Thyroid gland (tissue), 4 donors: Measurements from ENCODE around the gene P2RX4. TPM values are rescaled to one million over a fixed set of nuclear protein-coding genes. Genes with fewer than 3 reads are reported as not detected.

ENCODE experiments used
- DNase-seq, 2 donors: peaks; one replicate each; pipeline ENCODE4 v3.0.0-alpha.2; 2019
- H3K27ac ChIP-seq, 3 donors: fragments of 200-600 bp; sonication (generic); 1 replicate in 2 of 3; 2 replicates in 1 of 3; pipeline ENCODE4 v1.5.1; 2016 to 2019; ENCODE audit warnings: mild to moderate bottlenecking in 1 of 3, moderate library complexity in 1 of 3
- H3K27me3 ChIP-seq: fragments of 200-600 bp; sonication (generic); one replicate; pipeline ENCODE4 v1.5.1; 2019
- H3K36me3 ChIP-seq, 2 donors: fragments of 200-600 bp; sonication (generic); one replicate each; pipeline ENCODE4 v1.5.1; 2016 to 2019
- H3K4me1 ChIP-seq, 2 donors: fragments of 200-600 bp; sonication (generic); one replicate each; pipeline ENCODE4 v1.5.1; 2017 to 2019
- H3K4me3 ChIP-seq, 3 donors: fragments of 200-600 bp; sonication (generic); replicated peaks in 1 of 3; 1 replicate in 2 of 3; 2 replicates in 1 of 3; pipeline ENCODE4 v1.5.1; 2016; ENCODE audit warnings: mild to moderate bottlenecking in 1 of 3
- H3K9me3 ChIP-seq: fragments of 200-600 bp; sonication (generic); one replicate; pipeline ENCODE4 v1.5.1; 2017
- CTCF ChIP-seq, 6 experiments: fragments of 200-600 bp in 3 of 6; fragments of 450-650 bp in 3 of 6; sonication (generic) in 3 of 6; IDR thresholded peaks; one replicate each; pipeline ENCODE4 v1.5.1; 2016 to 2019; ENCODE audit warnings: antibody characterized with exemption in 6 of 6, mild to moderate bottlenecking in 2 of 6, inconsistent platforms in 1 of 6, moderate library complexity in 1 of 6
- POLR2A ChIP-seq, 2 donors: fragments of 450-650 bp; IDR thresholded peaks; one replicate each; pipeline ENCODE4 v1.6.1; 2017; ENCODE audit warnings: antibody characterized with exemption in 2 of 2, mild to moderate bottlenecking in 2 of 2, moderate library complexity in 1 of 2
- WGBS, 2 donors: methylation state at CpG; one replicate each; pipeline ENCODE4 v1.1.5; 2017; 5-methylcytosine and 5-hydroxymethylcytosine counted together
- intact Hi-C: fragments of 100-400 bp; cut with DNase I; formaldehyde crosslinking; loops from one replicate; pipeline ENCODE4 v1.15.1; 2023
- total RNA-seq, 4 donors: library from RNA; depleted of rRNA; stranded (reverse); fragments of >200 nt; gene quantifications; one replicate each; pipeline ENCODE4 v1.2.3, GENCODE V29; 2016

P2RX4 gene
- total RNA-seq, 4 donors from 2014 or later: 36.8 to 87.3 (median 56.1) TPM

- no peak for TF ChIP-seq CTCF (IDR thresholded peaks at IDR 0.05)
- no peak for TF ChIP-seq POLR2A (IDR thresholded peaks at IDR 0.05)
- no peak for DNase-seq
- no peaks in the 10 kb centered on the region for H3K4me1 ChIP-seq
- H3K27me3 ChIP-seq: no peaks in the 10 kb centered on the region
- intact Hi-C loops: no loop called here
- WGBS, 2 donors: 33 to 50% methylated on average over 1 of the region's 1 CpG
- no peak overlapping the region for H3K27ac ChIP-seq
- no peaks in the 10 kb centered on the region for H3K9me3 ChIP-seq
- H3K36me3 ChIP-seq: no peaks in the 10 kb centered on the region
- H3K4me3 ChIP-seq: no peak overlapping the region
These were observed 43.6 kb upstream of the P2RX4 start for GRCh38 chr12:121166356-121166755.

GRCh38 chr12:121167232-121167820, 42.6 kb upstream of the P2RX4 start:
- Histone ChIP-seq H3K36me3 (no peaks in the 10 kb centered on the region), H3K4me1 (no peaks in the 10 kb centered on the region), H3K9me3 (no peaks in the 10 kb centered on the region), H3K4me3 (no peak overlapping the region), H3K27ac (no peak overlapping the region), H3K27me3 (no peaks in the 10 kb centered on the region)
- WGBS, 2 donors: 83 to 84% methylated on average over 14 of the region's 14 CpGs
- intact Hi-C loops: no loop called here
- TF ChIP-seq POLR2A (IDR thresholded peaks at IDR 0.05) (no peak), CTCF (IDR thresholded peaks at IDR 0.05) (no peak)
- DNase-seq: no peak

- WGBS, 2 donors: 88 to 94% methylated on average over 3 of the region's 3 CpGs
These were observed 42.0 kb upstream of the P2RX4 start for GRCh38 chr12:121167951-121168350.

DNA sequence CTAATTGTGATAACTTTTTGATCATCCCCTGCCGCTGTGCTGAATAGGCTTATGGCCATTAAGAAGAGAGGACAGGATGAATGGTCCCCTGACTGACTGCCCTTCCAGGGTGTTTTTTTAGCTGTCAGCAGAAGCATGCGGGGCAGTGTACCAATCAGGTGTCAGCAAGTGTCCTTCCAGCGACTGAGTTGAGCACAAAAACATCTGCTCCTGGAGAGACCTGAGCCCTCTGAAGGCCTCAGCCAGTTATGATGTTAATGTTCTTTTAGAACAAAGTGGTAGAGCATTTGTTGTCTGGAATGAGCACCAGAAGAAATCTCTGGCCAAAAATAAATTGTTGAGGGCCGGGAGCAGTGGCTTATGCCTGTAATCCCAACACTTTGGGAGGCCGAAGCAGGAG, 39.8 kb upstream of the P2RX4 start:
- WGBS, 2 donors: 83 to 85% methylated on average over 5 of the region's 5 CpGs
- TF ChIP-seq CTCF (IDR thresholded peaks at IDR 0.05) (no peak), POLR2A (IDR thresholded peaks at IDR 0.05) (no peak)
- Histone ChIP-seq H3K27me3 (no peaks in the 10 kb centered on the region), H3K4me1 (no peaks in the 10 kb centered on the region), H3K27ac (no peak overlapping the region), H3K36me3 (no peaks in the 10 kb centered on the region), H3K9me3 (no peaks in the 10 kb centered on the region), H3K4me3 (no peak overlapping the region)
- no peak for DNase-seq
- intact Hi-C loops: no loop called here

More at GRCh38 chr12:121167951-121168350, 42.0 kb upstream of the P2RX4 start:
- H3K27ac ChIP-seq: no peak overlapping the region
- intact Hi-C loops: no loop called here
- H3K4me3 ChIP-seq: no peak overlapping the region
- H3K36me3 ChIP-seq: no peaks in the 10 kb centered on the region
- TF ChIP-seq CTCF (IDR thresholded peaks at IDR 0.05): no peak
- no peak for TF ChIP-seq POLR2A (IDR thresholded peaks at IDR 0.05)
- H3K27me3 ChIP-seq: no peaks in the 10 kb centered on the region
- no peak for DNase-seq
- no peaks in the 10 kb centered on the region for H3K9me3 ChIP-seq
- no peaks in the 10 kb centered on the region for H3K4me1 ChIP-seq

- WGBS, 2 donors: 87 to 89% methylated on average over 14 of the region's 14 CpGs
- DNase-seq: no peak
- Histone ChIP-seq H3K4me1 (no peaks in the 10 kb centered on the region), H3K27ac (no peak overlapping the region), H3K9me3 (no peaks in the 10 kb centered on the region), H3K27me3 (no peaks in the 10 kb centered on the region), H3K36me3 (no peaks in the 10 kb centered on the region), H3K4me3 (no peak overlapping the region)
- intact Hi-C loops: no loop called here
- TF ChIP-seq POLR2A (IDR thresholded peaks at IDR 0.05) (no peak), CTCF (IDR thresholded peaks at IDR 0.05) (no peak)
These were observed 39.2 kb upstream of the P2RX4 start for GRCh38 chr12:121170611-121171260.
